Metanephros (tissue), 2 donors: ENCODE results near the gene TOM1. TPM values are rescaled to one million over a fixed set of nuclear protein-coding genes. Genes with fewer than 3 reads are reported as not detected.

ENCODE experiments used
- small RNA-seq: library from RNA; depleted of rRNA; stranded (forward); fragments of <200 nt; gene quantifications from one replicate; pipeline ENCODE3, GENCODE V24; 2014; ENCODE audit warnings: low replicate concordance
- total RNA-seq: library from RNA; depleted of rRNA; stranded (reverse); fragments of >200 nt; gene quantifications from one replicate; pipeline ENCODE4 v1.2.3, GENCODE V29; 2014

The TOM1 gene
- total RNA-seq = 37.1 TPM

GRCh38 chr22:35299673-35300499 lies at the start of gene TOM1:
Gene TOM1, plus strand, starts transcription at chr22:35299894. Its CDS starts 35 bp downstream, at chr22:35299929.

GRCh38 chr22:35257321-35258190 lies 42.1 kb upstream of the TOM1 start, which contains the start of gene HMGXB4:
Gene HMGXB4, plus strand, starts transcription at chr22:35257493. Its CDS starts 4,898 bp downstream, at chr22:35262391.

GRCh38 chr22:35380537-35381423 lies 81.1 kb downstream of the TOM1 start, which contains the start of gene HMOX1:
Gene HMOX1, plus strand, starts transcription at chr22:35381096. Its CDS starts 78 bp downstream, at chr22:35381174.

Small RNA genes lying within 50 kb of the gene (small RNA-seq; reads per million reads assigned to genes)
- 2.0 reads per million, percentile 89 among the genes with 10 or more reads in this experiment for gene MIR3909
- not detected for gene MIR6069

Other genes starting within 250 kb of the TOM1 start
- gene ISX, start 233.7 kb upstream of the TOM1 start, total RNA-seq = 0.06 TPM
- 19.8 TPM for gene HMGXB4, start 42.4 kb upstream of the TOM1 start, total RNA-seq
- 28.5 TPM for gene HMOX1, start 81.2 kb downstream of the TOM1 start, total RNA-seq
- 77.0 TPM for gene MCM5, start 100.2 kb downstream of the TOM1 start, total RNA-seq
- gene RASD2, start 240.9 kb downstream of the TOM1 start, total RNA-seq = 1.2 TPM